Mesodermal cell (in vitro differentiated cells): ENCODE results near the gene MPDU1.

Source experiments
- H3K27ac ChIP-seq: 2 replicates; pipeline ENCODE4 v1.7.0; 2013; ENCODE audit warnings: mild to moderate bottlenecking, low read depth, low read length, moderate library complexity; ENCODE audit not compliant: severe bottlenecking
- H3K36me3 ChIP-seq: 2 replicates; pipeline ENCODE4 v1.7.1; 2013; ENCODE audit warnings: mild to moderate bottlenecking, low read length, moderate library complexity; ENCODE audit not compliant: control insufficient read depth, insufficient read depth
- H3K4me1 ChIP-seq: one replicate; pipeline ENCODE4 v1.7.1; 2013; ENCODE audit warnings: mild to moderate bottlenecking, low read length; ENCODE audit not compliant: insufficient read depth, control insufficient read depth, poor library complexity, severe bottlenecking
- H3K4me3 ChIP-seq: 2 replicates; pipeline ENCODE4 v1.7.0; 2013; ENCODE audit warnings: low read length, control low read depth, mild to moderate bottlenecking; ENCODE audit not compliant: insufficient read depth, poor library complexity, severe bottlenecking; ENCODE audit errors: extremely low read depth
- H3K9me3 ChIP-seq: 2 replicates; pipeline ENCODE4 v1.7.1; 2013; ENCODE audit warnings: mild to moderate bottlenecking, low read length, moderate library complexity; ENCODE audit not compliant: control insufficient read depth
- WGBS, 2 experiments: methylation state at CpG; one replicate each; pipeline ENCODE4 v1.1.5; 2013; ENCODE audit warnings: missing lambda C conversion rate in 2 of 2; ENCODE audit not compliant: insufficient coverage in 2 of 2; 5-methylcytosine and 5-hydroxymethylcytosine counted together

Gene MPDU1

GRCh38 chr17:7552621-7553051, 31.0 kb upstream of the MPDU1 start:
- WGBS, 2 experiments: 88 to 91% methylated on average over 6 of the region's 6 CpGs
- Histone ChIP-seq H3K27ac (no peak overlapping the region), H3K4me3 (no peak overlapping the region), H3K36me3 (no peaks in the 10 kb centered on the region), H3K9me3 (no peaks in the 10 kb centered on the region), H3K4me1 (peaks cover 4% of the 10 kb centered on the region)

- 80% methylated on average over 1 of the region's 1 CpG; no CpG with 5 or more reads in 1 of the 2 experiments for WGBS, 2 experiments
- no peaks in the 10 kb centered on the region for H3K9me3 ChIP-seq
- H3K36me3 ChIP-seq: no peaks in the 10 kb centered on the region
- H3K4me1 ChIP-seq: peaks cover 9% of the 10 kb centered on the region
- no peak overlapping the region for H3K27ac ChIP-seq
- H3K4me3 ChIP-seq: no peak overlapping the region
Observed at GRCh38 chr17:7553356-7553755, 30.3 kb upstream of the MPDU1 start.

GRCh38 chr17:7555320-7555948, 28.2 kb upstream of the MPDU1 start:
- WGBS, 2 experiments: 58 to 68% methylated on average over 10 of the region's 10 CpGs
- no peaks in the 10 kb centered on the region for H3K36me3 ChIP-seq
- no peak overlapping the region for H3K4me3 ChIP-seq
- H3K9me3 ChIP-seq: no peaks in the 10 kb centered on the region
- peaks cover 10% of the 10 kb centered on the region for H3K4me1 ChIP-seq
- no peak overlapping the region for H3K27ac ChIP-seq

- no peak overlapping the region for H3K27ac ChIP-seq
- 94 to 97% methylated on average over 7 to 11 of the region's 12 CpGs for whole genome bisulfite sequencing, 2 experiments
- H3K36me3 ChIP-seq: no peaks in the 10 kb centered on the region
- H3K9me3 ChIP-seq: no peaks in the 10 kb centered on the region
- H3K4me1 ChIP-seq: peaks cover 10% of the 10 kb centered on the region
- no peak overlapping the region for H3K4me3 ChIP-seq
Observed at GRCh38 chr17:7556627-7557026, 27.0 kb upstream of the MPDU1 start.

- H3K36me3 ChIP-seq: no peaks in the 10 kb centered on the region
- H3K4me1 ChIP-seq: peaks cover 10% of the 10 kb centered on the region
- no peak overlapping the region for H3K27ac ChIP-seq
- no peaks in the 10 kb centered on the region for H3K9me3 ChIP-seq
- no peak overlapping the region for H3K4me3 ChIP-seq
- 82 to 84% methylated on average over 14 to 18 of the region's 19 CpGs for WGBS, 2 experiments
Observed at GRCh38 chr17:7557147-7557764, 26.4 kb upstream of the MPDU1 start.

- Histone ChIP-seq H3K27ac (peak overlapping the region; percentile 29), H3K36me3 (peaks cover 3% of the 10 kb centered on the region), H3K9me3 (no peaks in the 10 kb centered on the region), H3K4me3 (no peak overlapping the region), H3K4me1 (peaks cover 15% of the 10 kb centered on the region)
- WGBS, 2 experiments: 39 to 41% methylated on average over 21 of the region's 21 CpGs
Observed at GRCh38 chr17:7557775-7558543, 25.7 kb upstream of the MPDU1 start.

- WGBS, 2 experiments: 90 to 92% methylated on average over 6 to 14 of the region's 16 CpGs
- Histone ChIP-seq H3K9me3 (no peaks in the 10 kb centered on the region), H3K4me1 (peaks cover 22% of the 10 kb centered on the region), H3K4me3 (no peak within 1 kb of the TSS), H3K36me3 (peaks cover 10% of the 10 kb centered on the region), H3K27ac (peak within 1 kb of the TSS; percentile 29)
Observed at GRCh38 chr17:7558544-7559319, 24.9 kb upstream of the MPDU1 start, which contains the start of gene TNFSF13. Gene TNFSF13, plus strand, starts transcription at chr17:7558750. Its CDS starts 290 bp downstream, at chr17:7559040.

GRCh38 chr17:7559320-7560171, 24.1 kb upstream of the MPDU1 start:
- peaks cover 24% of the 10 kb centered on the region for H3K4me1 ChIP-seq
- H3K4me3 ChIP-seq: no peak overlapping the region
- H3K36me3 ChIP-seq: peaks cover 19% of the 10 kb centered on the region
- no peak overlapping the region for H3K27ac ChIP-seq
- WGBS, 2 experiments: 87 to 97% methylated on average over 15 to 17 of the region's 18 CpGs
- H3K9me3 ChIP-seq: no peaks in the 10 kb centered on the region

- 25 to 40% methylated on average over 11 to 16 of the region's 22 CpGs for WGBS, 2 experiments
- peaks cover 24% of the 10 kb centered on the region for H3K4me1 ChIP-seq
- H3K9me3 ChIP-seq: no peaks in the 10 kb centered on the region
- H3K36me3 ChIP-seq: peaks cover 27% of the 10 kb centered on the region
- peak overlapping the region; percentile 78 for H3K27ac ChIP-seq
- peak overlapping the region; percentile 97 for H3K4me3 ChIP-seq
Observed at GRCh38 chr17:7560172-7561027, 23.3 kb upstream of the MPDU1 start.
